GM19467 (cell line): ENCODE data around the gene PHACTR3.

Experiments
- ATAC-seq: cut with Tn5 transposase; IDR thresholded peaks from one replicate; pipeline ENCODE4 v1.9.1; 2021; ENCODE audit warnings: mild to moderate bottlenecking, moderate library complexity; ENCODE audit not compliant: unreplicated experiment

Gene PHACTR3

GRCh38 chr20:59823030-59823423 lies 218.7 kb downstream of the PHACTR3 start:
- no peak for ATAC-seq

- no peak for ATAC-seq
Observed at GRCh38 chr20:59823491-59824259, 219.3 kb downstream of the PHACTR3 start.

GRCh38 chr20:59824711-59825562 lies 220.6 kb downstream of the PHACTR3 start:
- no peak for ATAC-seq

- ATAC-seq = no peak
Observed at GRCh38 chr20:59825563-59825920, 221.2 kb downstream of the PHACTR3 start.

- ATAC-seq = no peak
Observed at GRCh38 chr20:59825944-59826759, 221.8 kb downstream of the PHACTR3 start.

GRCh38 chr20:59827138-59828056 lies 223.1 kb downstream of the PHACTR3 start:
- ATAC-seq = no peak

- ATAC-seq = no peak
Observed at GRCh38 chr20:59828125-59829053, 224.0 kb downstream of the PHACTR3 start.

GRCh38 chr20:59829054-59829785 lies 224.9 kb downstream of the PHACTR3 start:
- ATAC-seq = no peak

GRCh38 chr20:59829786-59830664 lies 225.7 kb downstream of the PHACTR3 start:
- no peak for ATAC-seq

- no peak for ATAC-seq
Observed at GRCh38 chr20:59830665-59831023, 226.3 kb downstream of the PHACTR3 start.

GRCh38 chr20:59831024-59831915 lies 226.9 kb downstream of the PHACTR3 start:
- ATAC-seq = no peak

GRCh38 chr20:59831916-59832270 lies 227.6 kb downstream of the PHACTR3 start:
- ATAC-seq = no peak

- no peak for ATAC-seq
Observed at GRCh38 chr20:59832406-59833363, 228.3 kb downstream of the PHACTR3 start.

GRCh38 chr20:59835057-59835447 lies 230.7 kb downstream of the PHACTR3 start:
- no peak for ATAC-seq
